Muscle of back (tissue), 11 donors: ENCODE measurements around the gene FAM53C. TPM values are rescaled to one million over a fixed set of nuclear protein-coding genes. Genes with fewer than 3 reads are reported as not detected.
"Not testable (repeated sequence)": the region's sequence is repeated elsewhere in the genome, so short reads cannot be mapped to it uniquely, and the experiment has no call there.

Experiments
- DNase-seq, 3 donors: peaks; one replicate each; pipeline versions ENCODE4 v3.0.0 to v3.0.0-alpha.2; 2013
- polyA plus RNA-seq, 10 donors: library from polyadenylated mRNA; unstranded; fragments of 120-200 nt; gene quantifications; one replicate each; pipeline ENCODE4 v1.2.1, GENCODE V29; 2013; ENCODE audit not compliant: insufficient read length in 10 of 10

FAM53C gene
- polyA plus RNA-seq, 10 donors, result 30.0 to 41.0 (median 35.3) TPM

DNA sequence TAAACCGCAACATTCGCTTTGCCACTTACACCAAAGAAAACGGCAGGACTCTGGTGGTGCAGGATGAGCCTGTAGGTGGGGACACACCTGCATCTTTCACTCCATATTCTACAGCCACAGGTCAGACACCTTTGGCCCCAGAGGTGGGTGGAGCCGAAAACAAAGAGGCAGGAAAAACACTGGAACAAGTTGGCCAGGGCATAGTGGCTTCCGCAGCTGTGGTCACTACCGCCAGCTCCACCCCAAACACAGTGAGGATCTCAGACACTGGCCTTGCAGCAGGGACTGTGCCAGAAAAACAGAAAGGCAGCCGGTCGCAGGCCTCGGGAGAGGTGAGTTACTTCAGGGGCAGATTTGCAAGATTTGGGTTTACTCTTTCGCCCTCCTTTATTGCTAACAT is 48.2 kb downstream of the FAM53C start:
- DNase-seq, result no peak

DNA sequence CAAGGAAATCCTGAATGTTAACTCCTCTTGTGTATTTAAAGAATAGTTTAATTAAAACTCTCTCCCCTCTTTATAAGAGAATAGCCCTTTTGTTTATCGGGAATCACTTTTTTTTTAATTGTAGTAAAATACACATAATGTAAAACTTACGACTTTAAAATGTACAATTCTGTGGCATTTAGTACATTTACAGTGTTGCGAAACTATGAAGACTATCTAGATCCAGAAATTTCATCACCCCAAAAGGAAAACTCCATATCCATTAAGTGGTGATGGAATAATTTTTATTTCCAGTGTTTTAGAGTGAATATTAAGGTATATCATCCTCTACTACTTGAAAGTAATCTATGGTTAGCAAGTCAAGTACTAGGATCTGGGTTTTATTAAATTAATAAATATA is 51.3 kb downstream of the FAM53C start:
- DNase-seq, result no peak

DNA sequence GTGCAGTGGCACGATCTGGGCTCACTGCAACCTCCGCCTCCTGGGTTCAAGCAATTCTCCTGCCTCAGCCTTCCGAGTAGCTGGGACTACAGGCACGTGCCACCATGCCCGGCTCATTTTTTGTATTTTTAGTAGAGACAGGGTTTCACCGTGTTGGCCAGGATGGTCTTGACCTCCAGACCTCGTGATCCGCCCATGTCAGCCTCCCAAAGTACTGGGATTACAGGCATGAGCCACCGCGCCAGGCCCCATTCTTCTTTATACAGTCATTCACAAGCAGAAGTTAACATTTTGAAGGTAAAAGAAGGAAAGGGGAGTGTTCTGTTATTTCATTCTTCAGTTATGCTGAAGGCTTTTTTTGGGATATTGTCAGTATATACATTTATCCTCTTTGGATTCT is 51.8 kb downstream of the FAM53C start:
- not testable (repeated sequence) for DNase-seq

DNA sequence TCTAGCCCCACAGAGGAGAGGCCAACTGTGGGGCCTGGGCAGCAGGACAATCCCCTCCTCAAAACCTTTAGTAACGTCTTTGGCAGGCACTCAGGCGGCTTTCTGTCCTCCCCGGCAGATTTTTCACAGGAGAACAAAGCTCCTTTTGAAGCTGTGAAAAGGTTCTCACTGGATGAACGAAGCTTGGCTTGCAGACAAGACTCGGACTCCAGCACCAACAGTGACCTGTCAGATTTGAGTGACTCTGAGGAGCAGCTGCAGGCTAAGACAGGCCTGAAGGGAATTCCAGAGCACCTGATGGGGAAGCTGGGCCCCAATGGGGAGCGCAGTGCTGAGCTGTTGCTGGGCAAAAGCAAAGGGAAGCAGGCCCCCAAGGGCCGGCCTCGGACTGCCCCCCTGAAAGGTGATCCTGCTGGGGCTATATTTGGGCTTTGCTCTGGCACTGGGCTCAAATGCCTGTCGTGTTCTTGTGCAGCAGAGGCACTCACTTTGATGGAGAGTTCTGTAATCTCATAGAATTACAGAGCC is 53.9 kb downstream of the FAM53C start:
- peak; percentile 57 to 66 (median 61) for DNase-seq

Other genes with a start within 250 kb of the FAM53C start
- 1 to 10 TPM in 5 of 10 donors, under 1 TPM in 5; 0.44 to 1.5 (median 1.1) TPM for gene NME5, start 198.8 kb upstream of the FAM53C start, polyA plus RNA-seq
- gene BRD8, start 159.6 kb upstream of the FAM53C start, polyA plus RNA-seq, result 10 to 100 TPM; 32.9 to 77.1 (median 52.1) TPM
- 10 to 100 TPM; 13.8 to 34.5 (median 22.2) TPM for gene KIF20A, start 159.2 kb upstream of the FAM53C start, polyA plus RNA-seq
- 10 to 100 TPM; 28.0 to 42.3 (median 36.8) TPM for gene CDC23, start 124.9 kb upstream of the FAM53C start, polyA plus RNA-seq
- gene GFRA3, start 63.6 kb upstream of the FAM53C start, polyA plus RNA-seq, result 10 to 100 TPM in 1 of 10 donors, 1 to 10 TPM in 9; 3.7 to 13.7 (median 5.5) TPM
- 1 to 10 TPM; 2.6 to 5.5 (median 4.0) TPM for gene CDC25C, start 6.5 kb upstream of the FAM53C start, polyA plus RNA-seq
- 10 to 100 TPM; 50.2 to 67.6 (median 54.0) TPM for gene KDM3B, start 14.4 kb downstream of the FAM53C start, polyA plus RNA-seq
- 10 to 100 TPM in 9 of 10 donors, 1 to 10 TPM in 1; 9.4 to 28.3 (median 16.7) TPM for gene REEP2, start 100.8 kb downstream of the FAM53C start, polyA plus RNA-seq
- 1,000 to 10,000 TPM in 1 of 10 donors, 100 to 1,000 TPM in 8, 10 to 100 TPM in 1; 52.7 to 1,010 (median 186) TPM for gene EGR1, start 127.2 kb downstream of the FAM53C start, polyA plus RNA-seq
- gene ETF1, start 205.0 kb downstream of the FAM53C start, polyA plus RNA-seq, result 10 to 100 TPM; 39.6 to 62.8 (median 48.8) TPM
- 100 to 1,000 TPM; 137 to 186 (median 154) TPM for gene HSPA9, start 237.1 kb downstream of the FAM53C start, polyA plus RNA-seq